RCC 7860 (cell line): ENCODE measurements around the gene DNM2.
"Not testable (repeated sequence)": the region's sequence is repeated elsewhere in the genome, so short reads cannot be mapped to it uniquely, and the experiment has no call there.

Source experiments
- DNase-seq: peaks from one replicate; pipeline ENCODE4 v3.0.0-alpha.2; 2015; ENCODE audit warnings: low spot score
- FAIRE-seq: peaks from 2 replicates; lab custom pipeline; 2012; peaks lifted over from hg19 to GRCh38; lab: Jason Lieb, UNC

DNM2 gene

GRCh38 chr19:10749435-10750384 lies 31.8 kb downstream of the DNM2 start:
- no peak for DNase-seq
- FAIRE-seq: no peak

GRCh38 chr19:10751109-10751953 lies 33.5 kb downstream of the DNM2 start:
- FAIRE-seq (no peak), DNase-seq (no peak)

GRCh38 chr19:10752237-10752912 lies 34.5 kb downstream of the DNM2 start:
- FAIRE-seq: no peak

GRCh38 chr19:10752913-10753704 lies 35.2 kb downstream of the DNM2 start:
- no peak for DNase-seq
- no peak for FAIRE-seq

More at GRCh38 chr19:10752237-10752912, 34.5 kb downstream of the DNM2 start:
- no peak for DNase-seq

- FAIRE-seq (no peak), DNase-seq (no peak)
Measured at GRCh38 chr19:10756371-10756770, 38.5 kb downstream of the DNM2 start.

- DNase-seq (no peak), FAIRE-seq (no peak)
Measured at GRCh38 chr19:10756791-10757190, 38.9 kb downstream of the DNM2 start.

- FAIRE-seq, DNase-seq: not testable (repeated sequence)
Measured at GRCh38 chr19:10758050-10758449, 40.2 kb downstream of the DNM2 start.

GRCh38 chr19:10758978-10759377 lies 41.1 kb downstream of the DNM2 start:
- DNase-seq: no peak
- FAIRE-seq: no peak

GRCh38 chr19:10760273-10760944 lies 42.5 kb downstream of the DNM2 start:
- FAIRE-seq (peak; percentile 95), DNase-seq (peak; percentile 96)

GRCh38 chr19:10761443-10762250 lies 43.8 kb downstream of the DNM2 start:
- FAIRE-seq: no peak
- no peak for DNase-seq

- FAIRE-seq (peak; percentile 52), DNase-seq (peak; percentile 61)
Measured at GRCh38 chr19:10762656-10763055, 44.8 kb downstream of the DNM2 start.

- FAIRE-seq (no peak), DNase-seq (no peak)
Measured at GRCh38 chr19:10763411-10763810, 45.5 kb downstream of the DNM2 start.

GRCh38 chr19:10763828-10764339 lies 46.0 kb downstream of the DNM2 start:
- DNase-seq (peak; percentile 92), FAIRE-seq (no peak)

- peak; percentile 99 for FAIRE-seq
Measured at GRCh38 chr19:10764340-10764894, 46.5 kb downstream of the DNM2 start.

GRCh38 chr19:10766049-10766623 lies 48.3 kb downstream of the DNM2 start:
- FAIRE-seq (no peak), DNase-seq (no peak)

More at GRCh38 chr19:10764340-10764894, 46.5 kb downstream of the DNM2 start:
- DNase-seq: peak; percentile 99

GRCh38 chr19:10766671-10767201 lies 48.9 kb downstream of the DNM2 start:
- FAIRE-seq: peak; percentile 89
- DNase-seq: peak; percentile 83

GRCh38 chr19:10767726-10768125 lies 49.8 kb downstream of the DNM2 start:
- DNase-seq (no peak), FAIRE-seq (no peak)

GRCh38 chr19:10768369-10768768 lies 50.5 kb downstream of the DNM2 start:
- no peak for FAIRE-seq
- no peak for DNase-seq
